GM12892 (cell line): Measurements from ENCODE around the gene KAT7.

Experiments used
- POLR2AphosphoS5 ChIP-seq: IDR thresholded peaks from 2 replicates; pipeline ENCODE4 v1.6.1; 2011; ENCODE audit warnings: low read depth, low read length, control low read depth
- TAF1 ChIP-seq: IDR thresholded peaks from 2 replicates; pipeline ENCODE4 v1.6.1; 2011; ENCODE audit warnings: low read depth, mild to moderate bottlenecking, control low read depth, low read length, borderline replicate concordance

- TF ChIP-seq POLR2AphosphoS5 (no peak), TAF1 (no peak)
Measured at GRCh38 chr17:49798738-49799137, 10.3 kb downstream of the KAT7 start.
